ENCODE data around the gene SESTD1. TPM values are rescaled to one million over a fixed set of nuclear protein-coding genes. Genes with fewer than 3 reads are reported as not detected.
"Not testable (repeated sequence)": the region's sequence is repeated elsewhere in the genome, so short reads cannot be mapped to it uniquely, and the experiment has no call there.

Gene SESTD1
- total RNA-seq, 2 experiments from 2014 or later, result 2.6 to 2.8 TPM

DNA sequence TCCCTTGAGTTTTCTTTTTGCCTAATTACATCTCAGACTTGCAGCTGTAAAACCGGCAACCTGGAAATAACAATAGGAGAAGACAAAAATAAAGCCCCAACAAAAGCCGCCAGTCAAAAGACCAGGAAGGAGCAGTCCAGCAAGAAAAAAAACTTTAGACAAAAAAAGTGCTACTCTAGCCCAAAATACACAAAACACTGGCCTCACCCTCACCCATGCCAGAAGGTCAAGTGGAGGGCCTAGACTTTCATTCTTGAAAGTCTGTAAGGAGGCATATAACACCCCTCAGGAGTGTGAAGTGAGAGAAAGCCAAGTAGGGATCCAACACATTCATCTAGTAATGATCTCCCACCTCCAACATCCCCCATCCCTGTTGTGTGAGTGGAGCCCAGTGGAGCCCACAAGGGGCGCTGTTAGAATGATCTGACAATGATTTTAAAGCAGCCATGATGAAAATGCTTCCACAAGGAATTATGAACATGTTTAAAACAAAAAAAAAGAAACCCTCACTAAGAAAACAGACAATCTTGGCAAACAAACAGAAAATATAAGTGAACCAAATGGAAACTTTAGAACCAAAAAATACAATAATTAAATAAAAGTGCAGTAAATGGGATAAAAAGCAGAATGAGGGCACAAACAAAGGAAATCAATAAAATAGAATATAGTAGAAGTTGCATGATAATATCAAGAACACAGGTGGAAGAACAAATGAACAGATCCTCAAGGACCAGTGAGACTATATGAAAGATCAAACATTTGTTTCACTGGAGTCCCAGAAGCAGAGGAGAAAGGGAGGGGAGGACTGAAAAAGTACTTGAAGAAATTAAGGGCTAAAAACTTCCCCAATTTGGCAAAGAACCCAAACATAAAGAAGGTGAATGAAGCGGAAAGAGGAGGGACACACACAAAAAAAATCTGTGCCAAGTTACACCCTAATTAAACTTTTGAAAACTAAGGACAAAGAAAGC lies 23.9 kb downstream of the SESTD1 start:
- ChIA-PET CTCF (no interaction called here), POLR2A (no interaction called here)

DNA sequence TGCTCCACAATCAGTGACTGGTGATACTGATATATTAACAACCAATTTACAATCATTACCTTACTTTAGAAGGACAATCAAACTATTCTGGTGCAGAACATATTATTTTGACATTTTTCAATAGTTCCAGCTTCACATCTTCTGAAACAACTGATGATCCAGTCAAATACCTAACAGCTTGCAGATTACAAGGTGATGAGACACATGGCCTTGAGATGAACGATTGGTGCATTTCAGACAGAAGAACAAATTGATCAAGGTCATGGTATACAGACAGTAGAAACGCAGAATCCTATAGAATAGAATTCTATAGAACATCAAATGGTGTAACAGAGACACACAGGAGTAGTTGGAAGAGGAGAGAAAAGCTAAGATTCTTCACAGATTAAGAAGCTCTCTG lies 24.8 kb downstream of the SESTD1 start:
- ChIA-PET CTCF (no interaction called here), POLR2A (no interaction called here)

DNA sequence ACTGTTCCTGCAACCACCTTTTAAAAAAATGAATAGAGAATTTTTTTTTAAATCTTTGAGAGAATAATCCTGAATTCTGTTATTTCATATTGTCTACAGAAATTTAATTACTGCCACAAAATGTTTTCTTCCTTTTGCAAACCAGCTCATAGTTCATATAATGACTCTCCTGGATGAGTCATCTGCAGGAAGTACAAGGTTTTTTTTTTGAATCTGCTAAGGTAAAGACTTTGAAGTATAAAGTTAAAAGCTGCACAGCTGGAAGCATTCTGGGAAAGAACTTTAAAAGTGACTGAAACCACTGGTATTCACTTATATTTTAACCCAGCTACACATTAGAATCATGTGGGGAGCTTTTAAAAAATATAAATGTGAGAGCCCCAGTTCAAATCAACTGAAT lies 25.4 kb downstream of the SESTD1 start:
- ChIA-PET CTCF (no interaction called here), POLR2A (no interaction called here)

DNA sequence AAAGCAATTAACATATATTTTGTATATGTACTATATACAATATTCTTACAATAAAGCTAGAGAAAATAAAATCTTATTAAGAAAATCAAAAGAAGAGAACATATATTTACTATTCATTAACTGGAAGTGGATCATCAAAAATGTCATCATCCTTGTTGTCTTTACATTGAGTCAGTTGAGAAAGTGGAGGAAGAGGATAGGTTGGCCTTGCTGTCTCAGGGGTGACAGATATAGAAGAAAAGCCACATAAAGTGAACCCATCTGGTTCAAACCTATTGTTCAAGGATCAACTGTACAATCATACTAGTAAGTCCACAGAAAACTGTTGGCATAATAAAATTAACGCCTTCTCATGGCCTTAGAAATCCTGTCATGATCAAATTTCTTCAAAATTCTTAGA lies 26.6 kb downstream of the SESTD1 start:
- CTCF ChIA-PET, result no interaction called here
- POLR2A ChIA-PET, result no interaction called here

DNA sequence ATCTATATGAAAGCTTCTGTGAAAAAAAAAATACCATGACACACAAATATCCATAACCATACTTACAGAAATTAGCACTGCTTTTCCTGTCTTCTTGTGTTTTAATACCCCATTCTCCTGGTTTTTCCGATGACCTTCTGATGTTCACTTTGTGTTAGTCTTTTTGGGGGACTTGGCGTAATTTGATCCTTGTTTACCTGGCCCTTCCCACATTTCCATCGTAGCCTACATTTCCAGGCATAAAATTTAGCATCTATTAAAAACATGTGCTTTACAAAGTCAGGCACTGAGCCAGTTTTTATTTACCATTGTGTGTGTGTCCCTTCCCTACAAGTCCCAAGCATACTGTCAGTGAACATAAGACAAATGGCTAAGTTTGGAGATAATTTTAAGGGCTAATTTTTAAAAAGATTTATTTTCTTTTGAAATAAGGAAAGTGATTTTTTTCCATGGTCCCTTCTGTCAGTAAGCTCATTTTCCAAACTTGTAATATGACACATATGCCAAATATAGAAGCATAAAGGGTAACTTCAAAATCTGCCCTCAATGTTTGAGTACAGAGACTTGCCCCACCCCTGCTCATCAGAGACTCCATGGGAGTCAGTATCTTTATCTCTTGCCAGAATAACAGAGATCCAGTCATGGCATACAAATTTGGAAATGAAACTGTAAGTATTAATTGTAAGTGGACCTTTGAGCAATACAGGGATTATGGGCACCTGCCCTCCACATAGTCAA lies 27.3 kb downstream of the SESTD1 start:
- ChIA-PET POLR2A (no interaction called here), CTCF (no interaction called here)

DNA sequence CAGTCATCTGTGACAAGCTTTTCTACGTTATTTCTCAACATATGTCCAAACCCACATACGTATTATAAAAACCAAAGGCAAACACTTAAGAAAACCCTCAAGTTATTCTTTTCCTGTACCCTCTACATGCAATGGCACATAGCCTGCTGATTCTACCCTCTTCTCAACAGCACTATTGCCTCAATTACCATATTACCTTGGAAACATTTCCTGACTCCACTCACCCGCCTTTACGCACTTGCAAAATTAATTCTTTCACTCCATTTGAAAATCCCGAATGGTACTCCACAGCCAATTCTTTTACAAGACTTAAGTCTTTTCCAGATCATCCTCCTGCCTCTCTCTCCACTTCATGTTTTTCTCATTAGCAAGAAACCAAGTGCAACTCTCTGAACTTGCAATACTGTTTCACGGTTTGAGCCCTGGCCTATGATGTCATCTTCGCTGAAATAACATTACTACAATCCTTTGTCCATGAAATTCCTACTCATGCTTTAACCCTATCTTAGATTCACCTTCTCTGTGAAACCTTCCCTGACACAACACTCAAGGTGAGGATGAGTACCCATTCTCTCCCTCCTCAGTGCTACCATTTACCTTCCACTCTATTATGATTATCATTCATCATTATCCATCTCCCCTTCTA lies 29.0 kb downstream of the SESTD1 start:
- CTCF ChIA-PET, result no interaction called here
- POLR2A ChIA-PET, result no interaction called here

DNA sequence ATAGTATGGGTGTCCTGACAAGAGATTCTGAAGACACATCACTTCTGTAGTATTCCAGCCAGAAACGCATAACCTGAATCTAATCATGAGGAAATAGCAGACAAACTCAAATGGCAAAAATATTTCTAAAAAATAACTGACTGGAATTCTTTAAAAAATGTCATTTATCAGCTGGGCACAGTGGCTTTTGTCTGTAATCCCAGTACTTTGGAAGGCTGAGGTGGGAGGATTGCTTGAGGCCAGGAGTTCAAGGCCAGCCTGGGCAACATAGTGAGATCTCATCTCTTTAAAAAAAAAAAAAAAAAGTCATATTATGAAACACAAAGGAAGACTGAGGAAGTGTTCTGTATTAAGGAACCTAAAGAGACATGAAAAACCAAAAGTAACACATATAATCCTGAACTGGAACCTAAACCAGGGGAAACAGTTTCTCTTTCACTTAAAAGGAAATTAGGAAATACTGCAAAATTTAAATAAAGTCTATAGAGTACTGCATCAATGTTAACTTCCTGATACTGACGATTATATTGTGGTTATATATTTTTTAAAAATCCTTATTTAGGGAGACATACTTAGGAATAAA lies 29.9 kb downstream of the SESTD1 start:
- ChIA-PET POLR2A (no interaction called here), CTCF (no interaction called here)

DNA sequence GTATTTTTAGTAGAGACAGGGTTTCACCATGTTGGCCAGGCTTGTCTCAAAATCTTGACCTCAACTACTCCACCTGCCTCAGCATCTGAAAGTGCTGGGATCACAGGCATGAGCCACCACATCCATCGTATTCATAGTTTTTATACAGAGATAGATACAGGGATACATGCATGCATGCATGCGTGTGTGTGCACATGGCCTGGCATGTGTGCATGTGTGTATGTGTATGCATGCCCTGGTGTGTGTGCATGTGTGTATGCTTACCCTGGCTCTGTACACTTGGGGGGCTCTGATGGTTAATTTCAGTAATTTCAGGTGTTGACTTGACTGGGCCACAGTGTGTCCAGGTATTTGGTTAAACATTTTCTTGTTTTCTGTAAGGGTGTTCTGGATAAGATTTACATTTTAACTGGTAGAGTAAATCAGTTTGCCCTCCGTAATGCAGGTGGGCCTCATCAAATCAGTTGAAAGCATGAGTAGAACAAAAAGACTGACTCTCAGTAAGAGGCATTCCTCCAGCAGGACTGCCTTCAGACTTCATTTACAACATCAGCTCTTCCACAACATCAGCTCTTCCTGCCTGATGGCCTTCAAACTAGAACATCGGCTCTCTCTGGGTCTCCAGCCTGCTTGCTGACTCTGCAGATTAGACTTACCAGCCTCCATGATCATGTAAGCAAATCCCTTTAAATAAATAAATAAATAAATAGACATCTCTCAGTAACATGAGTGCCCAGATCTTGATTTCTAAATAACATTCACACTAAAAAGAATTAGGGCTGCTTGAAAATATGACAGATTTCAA lies 30.8 kb downstream of the SESTD1 start:
- ChIA-PET CTCF (no interaction called here), POLR2A (no interaction called here)

DNA sequence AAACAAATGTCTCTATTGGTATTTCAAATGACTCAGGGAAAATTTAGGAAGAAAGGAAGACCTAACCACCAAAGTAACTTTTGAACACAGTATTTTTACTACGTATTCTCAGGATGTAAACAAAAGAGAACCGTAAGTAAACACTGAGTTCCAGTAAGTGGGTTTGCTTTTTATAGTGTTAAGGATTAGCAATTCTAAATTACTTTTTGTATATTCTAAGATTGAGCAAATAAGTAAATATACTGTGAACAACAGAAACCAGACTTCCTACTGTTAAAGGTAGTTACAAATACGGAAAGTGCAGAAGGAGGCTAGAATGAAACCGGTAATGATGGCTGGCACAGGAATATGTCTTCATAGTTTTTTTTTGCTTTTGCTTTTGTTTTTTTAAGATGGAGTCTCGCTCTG lies 31.5 kb downstream of the SESTD1 start:
- CTCF ChIA-PET, result no interaction called here
- POLR2A ChIA-PET, result no interaction called here

DNA sequence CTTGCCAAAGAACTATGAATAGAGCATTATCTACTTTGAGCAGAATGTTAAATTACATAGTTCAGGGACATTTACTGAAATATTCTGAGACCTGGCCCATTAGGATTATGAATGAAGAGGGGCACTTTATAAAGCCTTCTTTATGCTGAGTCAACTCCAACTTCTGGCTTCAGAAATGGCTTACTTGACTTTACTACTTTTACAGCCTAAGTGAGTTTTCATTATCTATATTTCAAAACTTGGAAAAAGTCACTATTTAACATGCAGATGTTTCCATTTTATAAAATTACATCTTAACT lies 37.7 kb downstream of the SESTD1 start:
- CTCF ChIA-PET, result no interaction called here
- POLR2A ChIA-PET, result no interaction called here

DNA sequence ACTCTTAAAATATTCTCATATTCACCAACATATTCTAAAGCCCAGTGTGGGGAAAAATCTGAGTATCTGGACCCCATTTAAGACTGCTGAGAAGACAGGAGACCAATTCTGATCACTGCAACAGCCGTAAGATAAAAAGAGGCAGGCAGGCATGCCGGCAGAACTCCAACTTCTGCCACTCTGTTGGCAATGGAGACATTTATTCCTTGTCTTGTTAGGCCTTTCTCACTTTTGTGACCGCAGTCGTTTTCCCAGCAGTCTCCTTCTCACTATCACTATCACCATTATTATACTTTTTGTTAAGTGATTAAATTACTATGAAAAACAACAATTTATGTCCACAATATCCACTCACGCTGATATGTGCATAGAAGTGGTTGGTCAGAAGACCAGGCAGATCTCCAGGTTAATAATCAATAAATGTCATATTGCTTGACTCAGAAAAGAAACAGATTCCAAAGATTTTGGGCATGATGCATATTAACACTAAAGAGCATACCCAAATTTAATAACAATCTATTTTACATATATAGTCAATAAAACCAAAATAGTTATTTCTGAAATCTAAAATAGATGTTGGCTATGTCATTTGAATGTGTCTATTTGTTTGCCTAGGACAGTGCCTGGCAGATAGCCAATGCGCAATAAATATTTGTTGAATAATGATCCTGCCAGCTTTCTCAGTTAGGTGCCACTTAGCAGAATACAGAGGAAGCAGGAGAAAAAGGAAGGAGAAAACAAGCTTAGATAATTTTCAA lies 38.2 kb downstream of the SESTD1 start:
- POLR2A ChIA-PET, result no interaction called here

DNA sequence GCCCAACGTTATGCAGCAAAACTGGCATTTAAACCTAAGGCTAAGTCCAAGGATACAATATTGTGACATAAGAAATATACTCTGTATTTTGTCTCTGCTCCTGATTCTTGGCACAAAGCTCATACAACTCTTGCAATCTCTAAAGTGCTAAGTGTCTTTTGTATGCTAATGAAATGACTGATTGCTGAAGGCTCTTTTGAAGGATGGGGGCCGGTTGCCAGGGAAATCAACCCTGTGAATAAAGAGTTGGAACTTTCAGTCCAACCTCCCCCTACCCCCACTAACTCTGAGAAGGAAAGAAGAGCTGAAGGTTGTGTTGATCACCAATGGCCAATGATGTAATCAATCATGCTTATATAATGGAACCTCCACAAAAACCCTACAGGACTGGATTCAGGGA lies 40.3 kb downstream of the SESTD1 start:
- ChIA-PET POLR2A (no interaction called here), CTCF (no interaction called here)

More for the DNA sequence above, 38.2 kb downstream of the SESTD1 start:
- CTCF ChIA-PET, result no interaction called here

DNA sequence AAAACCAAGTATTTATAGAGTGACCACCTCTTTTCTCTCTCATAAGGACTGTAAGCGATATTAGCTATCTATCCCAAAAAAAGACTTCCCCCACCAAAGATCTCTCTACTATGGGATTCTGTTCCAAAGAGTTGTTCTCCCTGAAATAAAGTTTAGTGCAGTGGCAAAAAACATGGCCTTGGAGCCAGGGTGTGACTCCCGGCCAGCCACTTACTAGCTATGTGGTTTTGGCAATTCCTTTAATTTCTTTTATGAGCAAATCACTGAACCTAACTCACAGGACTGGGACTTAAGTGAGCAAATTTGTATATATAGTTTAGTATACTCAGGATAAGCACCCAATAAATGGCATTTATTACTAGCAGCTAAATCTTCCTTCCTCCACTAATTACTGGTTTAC lies 42.6 kb downstream of the SESTD1 start:
- ChIA-PET POLR2A (no interaction called here), CTCF (no interaction called here)

DNA sequence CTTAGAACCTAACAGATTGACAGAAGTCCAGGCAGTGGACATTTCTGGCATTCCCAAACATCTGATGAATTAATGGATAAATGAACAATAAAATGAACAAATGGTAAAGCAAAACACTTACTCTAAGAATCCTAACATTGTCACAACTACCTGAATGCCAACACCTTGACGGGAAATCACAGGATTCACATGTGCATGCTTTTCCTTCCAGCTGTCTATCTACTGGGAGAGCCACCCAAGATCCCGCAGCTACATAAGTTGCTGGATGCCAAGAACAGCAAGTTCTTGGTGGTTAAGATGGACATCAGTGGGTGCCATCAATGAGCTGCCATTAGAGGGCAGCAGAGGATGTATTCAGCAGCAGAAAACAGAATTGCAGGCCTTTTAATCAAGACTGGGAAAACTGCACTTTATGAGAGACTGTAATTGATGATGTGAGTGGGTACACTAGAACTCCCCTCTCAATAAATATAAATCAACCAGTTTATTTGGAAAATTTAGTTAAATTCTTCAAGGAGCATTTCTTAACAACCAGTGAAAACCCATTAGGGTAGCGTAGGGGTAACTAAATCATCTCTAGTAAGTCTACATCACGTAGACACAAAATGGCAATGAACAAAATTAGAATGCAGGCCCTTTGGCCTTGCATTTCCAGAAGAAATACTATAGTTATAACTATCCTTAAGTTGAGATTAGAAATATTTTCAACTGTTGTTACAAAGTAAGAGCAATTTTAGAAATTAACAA lies 45.6 kb downstream of the SESTD1 start:
- CTCF ChIA-PET, result interaction anchor here (1.5 kb wide), 1 partner anchor 10 kb away, joined by 3 read pairs; no protein-coding TSS in a partner anchor
- POLR2A ChIA-PET, result no interaction called here

DNA sequence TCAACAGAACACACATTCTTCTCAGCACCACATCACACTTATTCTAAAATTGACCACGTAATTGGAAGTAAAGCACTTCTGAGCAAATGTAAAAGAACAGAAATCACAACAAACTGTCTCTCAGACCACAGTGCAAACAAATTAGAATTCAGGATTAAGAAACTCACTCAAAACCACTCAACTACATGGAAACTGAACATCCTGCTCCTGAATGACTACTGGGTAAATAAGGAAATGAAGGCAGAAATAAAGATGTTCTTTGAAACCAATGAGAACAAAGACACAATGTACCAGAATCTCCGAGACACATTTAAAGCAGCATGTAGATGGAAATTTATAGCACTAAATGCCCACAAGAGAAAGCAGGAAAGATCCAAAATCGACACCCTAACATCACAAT lies 50.0 kb downstream of the SESTD1 start:
- CTCF ChIA-PET, POLR2A ChIA-PET: not testable (repeated sequence)

DNA sequence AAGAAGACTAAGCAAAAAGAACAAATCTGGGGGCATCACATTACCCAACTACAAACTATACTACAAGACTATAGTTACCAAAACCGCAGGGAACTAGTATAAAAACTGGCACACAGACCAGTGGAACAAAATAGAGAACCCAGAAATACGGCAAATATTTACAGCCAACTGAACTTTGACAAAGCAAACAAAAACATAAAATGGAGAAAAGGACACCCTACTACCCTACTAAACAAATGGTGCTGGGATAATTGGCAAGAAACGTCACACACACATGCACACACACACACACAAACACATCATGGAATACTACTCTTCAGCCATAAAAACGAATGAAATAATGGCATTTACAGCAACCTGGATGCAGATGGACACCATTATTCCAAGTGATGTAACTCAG lies 53.3 kb downstream of the SESTD1 start:
- POLR2A ChIA-PET, result no interaction called here
- CTCF ChIA-PET, result no interaction called here

DNA sequence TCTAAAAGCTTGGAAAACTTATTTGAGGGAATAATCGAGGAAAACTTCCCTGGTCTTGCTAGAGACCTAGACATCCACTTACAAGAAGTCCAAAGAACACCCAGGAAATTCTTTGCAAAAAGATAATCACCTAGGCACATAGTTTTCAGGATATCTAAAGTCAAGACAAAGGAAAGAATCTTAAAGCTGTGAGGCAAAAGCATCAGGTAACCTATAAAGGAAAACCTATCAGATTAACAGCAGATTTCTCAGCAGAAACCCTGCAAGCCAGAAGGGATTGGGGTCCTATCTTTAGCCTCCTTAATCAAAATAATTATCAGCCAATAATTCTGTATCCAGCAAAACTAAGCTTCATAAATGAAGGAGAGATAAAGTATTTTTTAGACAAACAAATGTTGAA lies 56.4 kb downstream of the SESTD1 start:
- POLR2A ChIA-PET, result not testable (repeated sequence)
- CTCF ChIA-PET, result interaction anchor here (1.5 kb wide), 1 partner anchor 11 kb away, joined by 3 read pairs; no protein-coding TSS in a partner anchor

DNA sequence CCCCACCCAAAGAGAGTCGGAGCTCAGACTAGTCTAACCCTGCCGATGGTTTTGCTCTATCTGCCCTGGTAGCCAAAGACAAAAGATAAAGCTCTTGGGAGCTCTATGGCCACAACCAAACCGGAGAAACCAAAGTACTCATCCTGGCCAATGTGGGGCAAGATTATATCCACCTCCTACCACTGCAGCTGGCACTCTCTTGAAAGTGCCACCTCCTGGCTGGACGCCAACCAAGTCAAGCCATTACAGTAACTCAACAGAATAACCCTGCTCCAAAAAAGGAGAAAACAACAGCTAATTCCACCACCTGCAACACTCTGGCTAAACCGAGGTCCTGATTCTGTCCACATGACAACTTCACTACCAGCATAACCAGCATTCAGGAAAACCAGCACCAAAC lies 57.6 kb downstream of the SESTD1 start:
- ChIA-PET POLR2A (no interaction called here), CTCF (no interaction called here)

DNA sequence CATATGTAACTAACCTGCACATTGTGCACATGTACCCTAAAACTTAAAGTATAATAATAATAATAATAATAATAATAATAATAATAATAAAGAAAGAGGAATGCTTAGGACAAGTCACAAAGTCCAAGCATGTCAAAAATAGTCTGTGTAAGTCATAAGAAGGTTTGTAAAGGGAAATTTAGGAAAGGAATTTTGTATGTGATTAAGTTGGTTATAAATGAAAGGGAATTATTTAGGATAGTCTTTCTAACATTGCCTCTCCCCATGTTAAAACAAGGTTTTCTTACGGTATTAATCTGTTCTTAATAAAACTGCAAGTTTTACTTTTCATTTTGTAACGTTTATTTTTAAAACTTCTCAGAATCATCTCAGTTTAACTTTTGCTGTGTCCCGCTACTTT lies 62.8 kb downstream of the SESTD1 start:
- POLR2A ChIA-PET, result no interaction called here

More for the DNA sequence above, 62.8 kb downstream of the SESTD1 start:
- CTCF ChIA-PET, result no interaction called here

Data from activated CD8-positive, alpha-beta memory T cell treated with anti-CD3 and anti-CD28 coated beads for 36 hours (primary cell).